HG03571 (cell line): ENCODE results near the gene ASPHD1.
"Not testable (repeated sequence)": the region's sequence is repeated elsewhere in the genome, so short reads cannot be mapped to it uniquely, and the experiment has no call there.

ENCODE experiments used
- ATAC-seq: cut with Tn5 transposase; IDR thresholded peaks from one replicate; pipeline ENCODE4 v1.9.1; 2021; ENCODE audit not compliant: unreplicated experiment

Gene ASPHD1

GRCh38 chr16:29900102-29900887 is at the start of gene ASPHD1:
Gene ASPHD1 (plus strand): TSS chr16:29900488. CDS start chr16:29900972, 484 bp downstream.
- no peak for ATAC-seq

GRCh38 chr16:29850998-29851397 is 49.3 kb upstream of the ASPHD1 start:
- no peak for ATAC-seq

GRCh38 chr16:29852654-29853053 is 47.6 kb upstream of the ASPHD1 start:
- no peak for ATAC-seq

GRCh38 chr16:29854520-29855100 is 45.7 kb upstream of the ASPHD1 start:
- no peak for ATAC-seq

- no peak for ATAC-seq
These were observed 43.0 kb upstream of the ASPHD1 start for GRCh38 chr16:29857133-29857760.

GRCh38 chr16:29858149-29858849 is 42.0 kb upstream of the ASPHD1 start:
- ATAC-seq = no peak

GRCh38 chr16:29858974-29859373 is 41.3 kb upstream of the ASPHD1 start:
- ATAC-seq = no peak

- no peak for ATAC-seq
These were observed 40.1 kb upstream of the ASPHD1 start for GRCh38 chr16:29860218-29860617.

GRCh38 chr16:29862383-29862883 is 37.9 kb upstream of the ASPHD1 start:
- no peak for ATAC-seq

- peak; percentile 84 for ATAC-seq
These were observed 37.2 kb upstream of the ASPHD1 start, which contains the start of gene CDIPT for GRCh38 chr16:29862884-29863668. Gene CDIPT (minus strand): TSS chr16:29863226. CDS start chr16:29862857, 369 bp downstream.

- no peak for ATAC-seq
These were observed 36.7 kb upstream of the ASPHD1 start for GRCh38 chr16:29863669-29863984.

GRCh38 chr16:29864205-29864604 is 36.1 kb upstream of the ASPHD1 start:
- ATAC-seq = no peak

- ATAC-seq = no peak
These were observed 31.8 kb upstream of the ASPHD1 start for GRCh38 chr16:29868396-29869009.

- ATAC-seq = not testable (repeated sequence)
These were observed 31.2 kb upstream of the ASPHD1 start for GRCh38 chr16:29869067-29869466.

GRCh38 chr16:29871822-29872546 is 28.3 kb upstream of the ASPHD1 start:
- no peak for ATAC-seq

GRCh38 chr16:29873319-29873718 is 27.0 kb upstream of the ASPHD1 start:
- no peak for ATAC-seq

- no peak for ATAC-seq
These were observed 25.1 kb upstream of the ASPHD1 start for GRCh38 chr16:29875206-29875605.

- ATAC-seq = no peak
These were observed 24.1 kb upstream of the ASPHD1 start for GRCh38 chr16:29876217-29876593.

- no peak for ATAC-seq
These were observed 23.6 kb upstream of the ASPHD1 start for GRCh38 chr16:29876594-29877249.
